ENCODE data around the gene TRPM7. TPM values are rescaled to one million over a fixed set of nuclear protein-coding genes. Genes with fewer than 3 reads are reported as not detected.

The TRPM7 gene
- total RNA-seq, 1 donor from 2014 or later = 32.2 TPM

- TF ChIP-seq CTCF (IDR thresholded peaks at IDR 0.05; ENCODE audit: borderline replicate concordance) = no peak
- intact Hi-C loops (cut with micrococcal nuclease) = no loop called here
- H3K36me3 ChIP-seq = peaks cover 56% of the 10 kb centered on the region
Measured at GRCh38 chr15:50558012-50558411, 128.6 kb downstream of the TRPM7 start.

GRCh38 chr15:50556642-50557371 is 129.8 kb downstream of the TRPM7 start:
- intact Hi-C loops (cut with micrococcal nuclease) = no loop called here

More at GRCh38 chr15:50558012-50558411, 128.6 kb downstream of the TRPM7 start:
- H3K4me3 ChIP-seq = no peak overlapping the region
- H3K27me3 ChIP-seq (ENCODE audit: low read depth) = no peaks in the 10 kb centered on the region
- H3K27ac ChIP-seq (replicated peaks) = no peak overlapping the region
- DNase-seq = no peak
- no peaks in the 10 kb centered on the region for H3K9me3 ChIP-seq (replicated peaks)
- H3K4me1 ChIP-seq = no peaks in the 10 kb centered on the region

GRCh38 chr15:50552238-50552637 is 134.4 kb downstream of the TRPM7 start:
- no peaks in the 10 kb centered on the region for H3K9me3 ChIP-seq (replicated peaks)
- H3K4me1 ChIP-seq = no peaks in the 10 kb centered on the region
- intact Hi-C loops (cut with micrococcal nuclease) = no loop called here
- no peak overlapping the region for H3K27ac ChIP-seq (replicated peaks)
- H3K4me3 ChIP-seq = no peak overlapping the region
- H3K36me3 ChIP-seq = peaks cover 2% of the 10 kb centered on the region
- DNase-seq = no peak
- no peak for TF ChIP-seq CTCF (IDR thresholded peaks at IDR 0.05; ENCODE audit: borderline replicate concordance)
- H3K27me3 ChIP-seq (ENCODE audit: low read depth) = no peaks in the 10 kb centered on the region

More at GRCh38 chr15:50556642-50557371, 129.8 kb downstream of the TRPM7 start:
- Histone ChIP-seq H3K4me1 (no peaks in the 10 kb centered on the region), H3K36me3 (peaks cover 44% of the 10 kb centered on the region), H3K4me3 (no peak overlapping the region), H3K27ac (replicated peaks) (no peak overlapping the region), H3K9me3 (replicated peaks) (no peaks in the 10 kb centered on the region), H3K27me3 (ENCODE audit: low read depth) (no peaks in the 10 kb centered on the region)
- no peak for DNase-seq
- no peak for TF ChIP-seq CTCF (IDR thresholded peaks at IDR 0.05; ENCODE audit: borderline replicate concordance)

- Histone ChIP-seq H3K4me1 (no peaks in the 10 kb centered on the region), H3K27ac (replicated peaks) (no peak overlapping the region), H3K9me3 (replicated peaks) (no peaks in the 10 kb centered on the region), H3K36me3 (no peaks in the 10 kb centered on the region), H3K4me3 (no peak overlapping the region), H3K27me3 (ENCODE audit: low read depth) (no peaks in the 10 kb centered on the region)
- DNase-seq = no peak
- intact Hi-C loops (cut with micrococcal nuclease) = no loop called here
- no peak for TF ChIP-seq CTCF (IDR thresholded peaks at IDR 0.05; ENCODE audit: borderline replicate concordance)
Measured at GRCh38 chr15:50549326-50549725, 137.3 kb downstream of the TRPM7 start.

- no peak within 1 kb of the TSS for H3K27ac ChIP-seq (replicated peaks)
- TF ChIP-seq CTCF (IDR thresholded peaks at IDR 0.05; ENCODE audit: borderline replicate concordance) = no peak
- H3K4me3 ChIP-seq = no peak within 1 kb of the TSS
- no peaks in the 10 kb centered on the region for H3K4me1 ChIP-seq
- H3K27me3 ChIP-seq (ENCODE audit: low read depth) = no peaks in the 10 kb centered on the region
- intact Hi-C loops (cut with micrococcal nuclease) = no loop called here
- H3K9me3 ChIP-seq (replicated peaks) = no peaks in the 10 kb centered on the region
- DNase-seq = no peak
- H3K36me3 ChIP-seq = no peaks in the 10 kb centered on the region
Measured at GRCh38 chr15:50546566-50546965, 140.0 kb downstream of the TRPM7 start, which contains the start of gene USP50. Gene USP50 (minus strand): TSS chr15:50546666. CDS start chr15:50546525, 141 bp downstream.

Measured in left ventricle myocardium inferior (tissue), 1 donor.